ENCODE results near the gene TOMM20. TPM values are rescaled to one million over a fixed set of nuclear protein-coding genes. Genes with fewer than 3 reads are reported as not detected.
A peak's percentile ranks its signal among the peaks of the same experiment; 100 is the strongest.

The TOMM20 gene
- total RNA-seq, 1 donor from 2014 or later: 212 TPM

- Histone ChIP-seq H3K27ac (no peak overlapping the region), H3K4me2 (peak overlapping the region; percentile 28), H3K79me2 (ENCODE audit: low read depth) (no peaks in the 10 kb centered on the region), H3K4me1 (peaks cover 32% of the 10 kb centered on the region), H3K9me3 (ENCODE audit: low read depth) (no peaks in the 10 kb centered on the region), H3K4me3 (no peak overlapping the region), H4K20me1 (ENCODE audit: low read depth) (no peaks in the 10 kb centered on the region), H3K36me3 (no peaks in the 10 kb centered on the region), H3F3A (ENCODE audit: low read depth) (peaks cover 49% of the 10 kb centered on the region), H3K27me3 (no peaks in the 10 kb centered on the region), H3K9ac (no peak overlapping the region), H2AFZ (replicated peaks) (no peak overlapping the region)
- DNase-seq (ENCODE audit: low spot score): no peak
- Mint-ChIP-seq H3K27me3 (ENCODE audit: insufficient read depth, low read depth) (peaks cover 4% of the 10 kb centered on the region), H3K27ac (no peak overlapping the region), H3K4me1 (peaks cover 36% of the 10 kb centered on the region), H3K9me3 (no peaks in the 10 kb centered on the region), H3K36me3 (no peaks in the 10 kb centered on the region), H3K4me3 (no peak overlapping the region)
- TF ChIP-seq CTCF (IDR thresholded peaks at IDR 0.05) (no peak), EZH2 (IDR thresholded peaks at IDR 0.05) (no peak), EZH2phosphoT487 (IDR thresholded peaks at IDR 0.05) (no peak)
Observed at GRCh38 chr1:235079443-235080296, 49.0 kb downstream of the TOMM20 start.

- TF ChIP-seq EZH2 (IDR thresholded peaks at IDR 0.05): no peak
- no peak for TF ChIP-seq EZH2phosphoT487 (IDR thresholded peaks at IDR 0.05)
- TF ChIP-seq CTCF (IDR thresholded peaks at IDR 0.05): no peak
- H3K9me3 ChIP-seq (ENCODE audit: low read depth): no peaks in the 10 kb centered on the region
- H3K9me3 Mint-ChIP-seq: no peaks in the 10 kb centered on the region
- H3K4me3 Mint-ChIP-seq: no peak overlapping the region
- H3K4me1 ChIP-seq: peaks cover 34% of the 10 kb centered on the region
- H3K27ac Mint-ChIP-seq: no peak overlapping the region
- H3K4me3 ChIP-seq: no peak overlapping the region
- H3K4me2 ChIP-seq: peak overlapping the region; percentile 28
- no peak for DNase-seq (ENCODE audit: low spot score)
- peaks cover 4% of the 10 kb centered on the region for H3K27me3 Mint-ChIP-seq (ENCODE audit: insufficient read depth, low read depth)
- peaks cover 37% of the 10 kb centered on the region for H3K4me1 Mint-ChIP-seq
- no peaks in the 10 kb centered on the region for H3K27me3 ChIP-seq
- no peaks in the 10 kb centered on the region for H3K36me3 Mint-ChIP-seq
- no peaks in the 10 kb centered on the region for H3K79me2 ChIP-seq (ENCODE audit: low read depth)
- peaks cover 47% of the 10 kb centered on the region for H3F3A ChIP-seq (ENCODE audit: low read depth)
- no peaks in the 10 kb centered on the region for H4K20me1 ChIP-seq (ENCODE audit: low read depth)
- H3K9ac ChIP-seq: no peak overlapping the region
- H3K36me3 ChIP-seq: no peaks in the 10 kb centered on the region
- H2AFZ ChIP-seq (replicated peaks): no peak overlapping the region
- no peak overlapping the region for H3K27ac ChIP-seq
Observed at GRCh38 chr1:235078480-235079381, 49.9 kb downstream of the TOMM20 start.

- no peaks in the 10 kb centered on the region for H3K9me3 Mint-ChIP-seq
- H3K79me2 ChIP-seq (ENCODE audit: low read depth): no peaks in the 10 kb centered on the region
- H3K4me3 Mint-ChIP-seq: no peak overlapping the region
- H3K27me3 ChIP-seq: no peaks in the 10 kb centered on the region
- no peak overlapping the region for H3K4me3 ChIP-seq
- TF ChIP-seq EZH2 (IDR thresholded peaks at IDR 0.05): no peak
- no peak for TF ChIP-seq CTCF (IDR thresholded peaks at IDR 0.05)
- no peak for TF ChIP-seq EZH2phosphoT487 (IDR thresholded peaks at IDR 0.05)
- peaks cover 26% of the 10 kb centered on the region for H3K4me1 ChIP-seq
- H3K27ac ChIP-seq: no peak overlapping the region
- H3K27me3 Mint-ChIP-seq (ENCODE audit: insufficient read depth, low read depth): peaks cover 8% of the 10 kb centered on the region
- no peaks in the 10 kb centered on the region for H3K36me3 Mint-ChIP-seq
- no peak for DNase-seq (ENCODE audit: low spot score)
- H3K9ac ChIP-seq: no peak overlapping the region
- H3K27ac Mint-ChIP-seq: no peak overlapping the region
- no peaks in the 10 kb centered on the region for H3K36me3 ChIP-seq
- H3F3A ChIP-seq (ENCODE audit: low read depth): peaks cover 39% of the 10 kb centered on the region
- H3K9me3 ChIP-seq (ENCODE audit: low read depth): no peaks in the 10 kb centered on the region
- no peaks in the 10 kb centered on the region for H4K20me1 ChIP-seq (ENCODE audit: low read depth)
- H3K4me1 Mint-ChIP-seq: peaks cover 30% of the 10 kb centered on the region
- no peak overlapping the region for H2AFZ ChIP-seq (replicated peaks)
- no peak overlapping the region for H3K4me2 ChIP-seq
Observed at GRCh38 chr1:235077571-235078479, 50.8 kb downstream of the TOMM20 start.

All from neural progenitor cell (in vitro differentiated cells).